K562 (cell line): ENCODE data around the gene SLC17A9. TPM values are rescaled to one million over a fixed set of nuclear protein-coding genes. Genes with fewer than 3 reads are reported as not detected.

Experiments used
- CAMTA2 ChIP-seq: fragments of 250-450 bp; sonication (Bioruptor Pico); conservative IDR thresholded peaks from 2 replicates; pipeline ENCODE4 v1.5.1; 2022
- CBX2 ChIP-seq: fragments of 200-600 bp; sonication (generic); IDR thresholded peaks from one replicate; pipeline ENCODE4 v1.6.1; 2012; ENCODE audit warnings: mild to moderate bottlenecking, low read length, inconsistent platforms; ENCODE audit not compliant: insufficient read depth, poor library complexity, severe bottlenecking
- FOXJ3 ChIP-seq: sonication (generic); formaldehyde crosslinking; IDR thresholded peaks from 2 replicates; pipeline ENCODE4 v1.4.0; 2020; ENCODE audit warnings: mild to moderate bottlenecking, missing genetic modification reagents
- GABPA ChIP-seq: fragments of 200-800 bp; sonication (Bioruptor generic); conservative IDR thresholded peaks from 2 replicates; pipeline ENCODE4 v1.6.1; 2016; ENCODE audit warnings: low read depth, missing genetic modification characterization, missing compliant biosample characterization
- GABPB1 ChIP-seq: sonication (generic); formaldehyde crosslinking; IDR thresholded peaks from 2 replicates; pipeline ENCODE4 v1.8.0; 2022; ENCODE audit warnings: mild to moderate bottlenecking, missing genetic modification reagents
- HCFC1 ChIP-seq: IDR thresholded peaks from 2 replicates; pipeline ENCODE4 v1.6.1; 2012; ENCODE audit warnings: low read depth, low read length, improper control_type of control experiment
- HMG20B ChIP-seq: fragments of 250-450 bp; sonication (Bioruptor Pico); IDR thresholded peaks from 2 replicates; pipeline ENCODE4 v1.5.0; 2021; ENCODE audit warnings: mild to moderate bottlenecking
- LARP7 ChIP-seq: fragments of 450-650 bp; IDR thresholded peaks from 2 replicates; pipeline ENCODE4 v1.6.1; 2016
- MTA1 ChIP-seq: fragments of 450-650 bp; IDR thresholded peaks from 2 replicates; pipeline ENCODE4 v1.6.1; 2017; ENCODE audit warnings: borderline replicate concordance
- OTX1 ChIP-seq: fragments of 450-650 bp; formaldehyde crosslinking; IDR thresholded peaks from 2 replicates; pipeline ENCODE4 v1.4.0; 2022; ENCODE audit warnings: mild to moderate bottlenecking
- SMARCE1 ChIP-seq: fragments of 450-650 bp; IDR thresholded peaks from 2 replicates; pipeline ENCODE4 v1.7.1; 2016; ENCODE audit warnings: mild to moderate bottlenecking
- TRIM24 ChIP-seq, 2 experiments: fragments of 450-650 bp; IDR thresholded peaks; 2 replicates each; pipeline ENCODE4 v1.6.1; 2016
- ZC3H11A ChIP-seq: IDR thresholded peaks from 2 replicates; pipeline ENCODE4 v1.6.1; 2012; ENCODE audit warnings: low read depth, low read length, improper control_type of control experiment
- ZFP36 ChIP-seq: fragments of 150-350 bp; IDR thresholded peaks from 2 replicates; pipeline ENCODE4 v1.6.1; 2018; ENCODE audit warnings: low read length, low read depth; ENCODE audit not compliant: partially characterized antibody
- ZNF124 ChIP-seq: sonication (generic); formaldehyde crosslinking; IDR thresholded peaks from 2 replicates; pipeline ENCODE4 v1.8.1; 2022; ENCODE audit warnings: missing genetic modification reagents
- ZNF224 ChIP-seq: sonication (generic); formaldehyde crosslinking; IDR thresholded peaks from 2 replicates; pipeline ENCODE4 v1.8.0; 2022; ENCODE audit warnings: mild to moderate bottlenecking, missing genetic modification reagents
- ZNF232 ChIP-seq: sonication (generic); formaldehyde crosslinking; IDR thresholded peaks from 2 replicates; pipeline ENCODE4 v1.8.0; 2022; ENCODE audit warnings: mild to moderate bottlenecking, missing genetic modification reagents
- ZNF354B ChIP-seq: fragments of 250-450 bp; sonication (Bioruptor Pico); IDR thresholded peaks from 2 replicates; pipeline ENCODE4 v1.4.0; 2020
- polyA plus RNA-seq, 8 experiments: library from polyadenylated mRNA; depleted of rRNA in 4 of 8; stranded (reverse) in 5 of 8; unstranded in 3 of 8; fragments of >200 nt; fragmentation: Nextera tagmentation in 2 of 8; fragmentation: Illumina TruSeq in 1 of 8; extraction: Ambion mirVana in 2 of 8; extraction: Trizol in 1 of 8; gene quantifications; 2 replicates each; pipeline versions ENCODE4 v1.2.1 to v1.2.3, GENCODE V29; 2011 to 2014; ENCODE audit warnings: inconsistent platforms in 1 of 8, missing spikeins in 1 of 8
- total RNA-seq, 7 experiments: library from RNA; depleted of rRNA in 6 of 7; stranded (reverse); fragments of >200 nt in 6 of 7; fragmentation: Illumina TruSeq in 2 of 7; extraction: Trizol in 2 of 7; gene quantifications; 2 replicates each; pipeline versions ENCODE4 v1.2.1 to v1.2.3, GENCODE V29; 2011 to 2021; ENCODE audit warnings: low replicate concordance in 1 of 7
- TF ChIP-seq, protein P1 (sequence below): fragments of 450-650 bp; IDR thresholded peaks from 2 replicates; pipeline ENCODE4 v1.6.1; 2016; ENCODE audit warnings: antibody characterized with exemption
- TF ChIP-seq, protein P2 (sequence below): fragments of 450-650 bp; IDR thresholded peaks from 2 replicates; pipeline ENCODE4 v1.7.0; 2016; ENCODE audit warnings: borderline replicate concordance
- TF ChIP-seq, protein P3 (sequence below): fragments of 250-450 bp; sonication (Bioruptor Pico); IDR thresholded peaks from 2 replicates; pipeline ENCODE4 v1.5.1; 2021; ENCODE audit warnings: mild to moderate bottlenecking
- TF ChIP-seq, protein P4 (sequence below): sonication (generic); formaldehyde crosslinking; IDR thresholded peaks from 2 replicates; pipeline ENCODE4 v1.8.1; 2023; ENCODE audit warnings: mild to moderate bottlenecking, missing genetic modification reagents, moderate library complexity
- TF ChIP-seq, protein P5 (sequence below): sonication (generic); formaldehyde crosslinking; IDR thresholded peaks from 2 replicates; pipeline ENCODE4 v1.8.1; 2022; ENCODE audit warnings: missing genetic modification reagents

SLC17A9 gene
- total and polyA plus RNA-seq, 9 of the 15 experiments (the other 6 are each of a cell fraction or from before 2014, with no cell fraction given): 0.04 to 0.31 TPM; not detected in 7

DNA sequence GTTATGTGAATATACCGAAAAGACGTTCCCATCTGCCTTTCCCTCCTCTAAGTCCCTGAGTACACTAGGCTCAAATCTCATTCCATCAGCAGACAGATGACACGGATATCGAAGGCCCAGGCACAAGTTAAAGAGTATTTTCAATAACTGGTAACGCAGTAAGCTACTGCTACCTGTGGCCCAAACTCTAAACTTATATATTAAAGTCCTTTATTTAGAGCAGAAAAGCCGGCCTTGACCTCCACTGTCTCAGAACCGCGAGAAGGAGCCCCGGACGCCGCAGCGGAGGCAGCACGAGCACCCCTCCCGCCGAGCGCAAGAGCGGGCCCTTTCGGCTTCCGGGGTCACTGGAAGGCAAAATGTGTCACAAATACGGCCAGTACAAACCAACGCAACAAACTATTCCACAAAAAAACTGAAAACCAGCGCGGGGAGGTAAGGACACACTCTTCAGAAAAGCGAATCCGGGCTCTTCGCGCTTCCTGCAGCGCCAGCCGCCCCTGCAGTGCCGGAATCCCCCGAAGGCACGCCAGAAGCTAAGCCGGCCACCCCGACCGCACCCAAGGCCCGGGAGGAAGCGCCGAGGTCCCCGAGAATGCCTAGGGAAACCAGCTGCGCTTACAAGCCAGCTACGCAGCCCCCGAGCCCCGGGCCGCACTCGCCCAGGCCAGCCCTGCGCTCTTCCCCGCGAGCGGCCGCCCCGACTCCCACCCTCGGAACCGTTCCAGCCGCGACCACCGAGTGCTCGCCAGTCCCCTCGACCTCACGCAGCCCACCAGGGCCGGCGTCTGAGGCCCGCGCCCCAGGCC, 26.9 kb upstream of the SLC17A9 start (continued):
- TF ChIP-seq, protein P1, sequence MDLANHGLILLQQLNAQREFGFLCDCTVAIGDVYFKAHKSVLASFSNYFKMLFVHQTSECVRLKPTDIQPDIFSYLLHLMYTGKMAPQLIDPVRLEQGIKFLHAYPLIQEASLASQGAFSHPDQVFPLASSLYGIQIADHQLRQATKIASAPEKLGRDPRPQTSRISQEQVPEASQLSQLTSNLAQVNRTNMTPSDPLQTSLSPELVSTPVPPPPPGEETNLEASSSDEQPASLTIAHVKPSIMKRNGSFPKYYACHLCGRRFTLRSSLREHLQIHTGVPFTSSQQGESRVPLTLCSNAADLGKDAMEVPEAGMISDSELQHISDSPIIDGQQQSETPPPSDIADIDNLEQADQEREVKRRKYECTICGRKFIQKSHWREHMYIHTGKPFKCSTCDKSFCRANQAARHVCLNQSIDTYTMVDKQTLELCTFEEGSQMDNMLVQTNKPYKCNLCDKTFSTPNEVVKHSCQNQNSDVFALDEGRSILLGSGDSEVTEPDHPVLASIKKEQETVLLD: no peak
- TF ChIP-seq ZNF224 (no peak), GABPB1 (no peak; the same call in 1 of the 2 replicates), ZNF232 (CRISPR knock-in tag) (no peak), SMARCE1 (0 out of 2 replicates have a peak, but pooled peaks have one; percentile 32), HMG20B (CRISPR knock-in tag) (no peak), ZFP36 (no peak), CAMTA2 (CRISPR knock-in tag) (no peak), GABPA (tag) (0 out of 2 replicates have a peak, but pooled peaks have one; percentile 9), LARP7 (no peak), FOXJ3 (no peak), OTX1 (no peak), ZC3H11A (no peak), MTA1 (peak; percentile 31; the same call in 1 of the 2 replicates), ZNF124 (CRISPR knock-in tag) (no peak), ZNF354B (CRISPR knock-in tag) (no peak), HCFC1 (no peak), TRIM24 (IDR thresholded peaks at IDR 0.05) (no peak), CBX2 (no peak)
- TF ChIP-seq, protein P2, sequence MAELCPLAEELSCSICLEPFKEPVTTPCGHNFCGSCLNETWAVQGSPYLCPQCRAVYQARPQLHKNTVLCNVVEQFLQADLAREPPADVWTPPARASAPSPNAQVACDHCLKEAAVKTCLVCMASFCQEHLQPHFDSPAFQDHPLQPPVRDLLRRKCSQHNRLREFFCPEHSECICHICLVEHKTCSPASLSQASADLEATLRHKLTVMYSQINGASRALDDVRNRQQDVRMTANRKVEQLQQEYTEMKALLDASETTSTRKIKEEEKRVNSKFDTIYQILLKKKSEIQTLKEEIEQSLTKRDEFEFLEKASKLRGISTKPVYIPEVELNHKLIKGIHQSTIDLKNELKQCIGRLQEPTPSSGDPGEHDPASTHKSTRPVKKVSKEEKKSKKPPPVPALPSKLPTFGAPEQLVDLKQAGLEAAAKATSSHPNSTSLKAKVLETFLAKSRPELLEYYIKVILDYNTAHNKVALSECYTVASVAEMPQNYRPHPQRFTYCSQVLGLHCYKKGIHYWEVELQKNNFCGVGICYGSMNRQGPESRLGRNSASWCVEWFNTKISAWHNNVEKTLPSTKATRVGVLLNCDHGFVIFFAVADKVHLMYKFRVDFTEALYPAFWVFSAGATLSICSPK: no peak
- TF ChIP-seq, protein P3, sequence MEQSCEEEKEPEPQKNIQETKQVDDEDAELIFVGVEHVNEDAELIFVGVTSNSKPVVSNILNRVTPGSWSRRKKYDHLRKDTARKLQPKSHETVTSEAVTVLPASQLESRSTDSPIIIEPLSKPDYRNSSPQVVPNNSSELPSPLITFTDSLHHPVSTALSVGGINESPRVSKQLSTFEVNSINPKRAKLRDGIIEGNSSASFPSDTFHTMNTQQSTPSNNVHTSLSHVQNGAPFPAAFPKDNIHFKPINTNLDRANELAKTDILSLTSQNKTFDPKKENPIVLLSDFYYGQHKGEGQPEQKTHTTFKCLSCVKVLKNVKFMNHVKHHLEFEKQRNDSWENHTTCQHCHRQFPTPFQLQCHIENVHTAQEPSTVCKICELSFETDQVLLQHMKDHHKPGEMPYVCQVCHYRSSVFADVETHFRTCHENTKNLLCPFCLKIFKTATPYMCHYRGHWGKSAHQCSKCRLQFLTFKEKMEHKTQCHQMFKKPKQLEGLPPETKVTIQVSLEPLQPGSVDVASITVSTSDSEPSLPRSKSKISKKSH: no peak
- TF ChIP-seq, protein P4, sequence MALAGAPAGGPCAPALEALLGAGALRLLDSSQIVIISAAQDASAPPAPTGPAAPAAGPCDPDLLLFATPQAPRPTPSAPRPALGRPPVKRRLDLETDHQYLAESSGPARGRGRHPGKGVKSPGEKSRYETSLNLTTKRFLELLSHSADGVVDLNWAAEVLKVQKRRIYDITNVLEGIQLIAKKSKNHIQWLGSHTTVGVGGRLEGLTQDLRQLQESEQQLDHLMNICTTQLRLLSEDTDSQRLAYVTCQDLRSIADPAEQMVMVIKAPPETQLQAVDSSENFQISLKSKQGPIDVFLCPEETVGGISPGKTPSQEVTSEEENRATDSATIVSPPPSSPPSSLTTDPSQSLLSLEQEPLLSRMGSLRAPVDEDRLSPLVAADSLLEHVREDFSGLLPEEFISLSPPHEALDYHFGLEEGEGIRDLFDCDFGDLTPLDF (CRISPR knock-in tag): no peak
- TF ChIP-seq, protein P5, sequence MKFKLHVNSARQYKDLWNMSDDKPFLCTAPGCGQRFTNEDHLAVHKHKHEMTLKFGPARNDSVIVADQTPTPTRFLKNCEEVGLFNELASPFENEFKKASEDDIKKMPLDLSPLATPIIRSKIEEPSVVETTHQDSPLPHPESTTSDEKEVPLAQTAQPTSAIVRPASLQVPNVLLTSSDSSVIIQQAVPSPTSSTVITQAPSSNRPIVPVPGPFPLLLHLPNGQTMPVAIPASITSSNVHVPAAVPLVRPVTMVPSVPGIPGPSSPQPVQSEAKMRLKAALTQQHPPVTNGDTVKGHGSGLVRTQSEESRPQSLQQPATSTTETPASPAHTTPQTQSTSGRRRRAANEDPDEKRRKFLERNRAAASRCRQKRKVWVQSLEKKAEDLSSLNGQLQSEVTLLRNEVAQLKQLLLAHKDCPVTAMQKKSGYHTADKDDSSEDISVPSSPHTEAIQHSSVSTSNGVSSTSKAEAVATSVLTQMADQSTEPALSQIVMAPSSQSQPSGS: no peak
